Measurements from ENCODE around the gene S100A1.
A peak's percentile ranks its signal among the peaks of the same experiment; 100 is the strongest.
"Not testable (repeated sequence)": the region's sequence is repeated elsewhere in the genome, so short reads cannot be mapped to it uniquely, and the experiment has no call there.

The S100A1 gene

DNA sequence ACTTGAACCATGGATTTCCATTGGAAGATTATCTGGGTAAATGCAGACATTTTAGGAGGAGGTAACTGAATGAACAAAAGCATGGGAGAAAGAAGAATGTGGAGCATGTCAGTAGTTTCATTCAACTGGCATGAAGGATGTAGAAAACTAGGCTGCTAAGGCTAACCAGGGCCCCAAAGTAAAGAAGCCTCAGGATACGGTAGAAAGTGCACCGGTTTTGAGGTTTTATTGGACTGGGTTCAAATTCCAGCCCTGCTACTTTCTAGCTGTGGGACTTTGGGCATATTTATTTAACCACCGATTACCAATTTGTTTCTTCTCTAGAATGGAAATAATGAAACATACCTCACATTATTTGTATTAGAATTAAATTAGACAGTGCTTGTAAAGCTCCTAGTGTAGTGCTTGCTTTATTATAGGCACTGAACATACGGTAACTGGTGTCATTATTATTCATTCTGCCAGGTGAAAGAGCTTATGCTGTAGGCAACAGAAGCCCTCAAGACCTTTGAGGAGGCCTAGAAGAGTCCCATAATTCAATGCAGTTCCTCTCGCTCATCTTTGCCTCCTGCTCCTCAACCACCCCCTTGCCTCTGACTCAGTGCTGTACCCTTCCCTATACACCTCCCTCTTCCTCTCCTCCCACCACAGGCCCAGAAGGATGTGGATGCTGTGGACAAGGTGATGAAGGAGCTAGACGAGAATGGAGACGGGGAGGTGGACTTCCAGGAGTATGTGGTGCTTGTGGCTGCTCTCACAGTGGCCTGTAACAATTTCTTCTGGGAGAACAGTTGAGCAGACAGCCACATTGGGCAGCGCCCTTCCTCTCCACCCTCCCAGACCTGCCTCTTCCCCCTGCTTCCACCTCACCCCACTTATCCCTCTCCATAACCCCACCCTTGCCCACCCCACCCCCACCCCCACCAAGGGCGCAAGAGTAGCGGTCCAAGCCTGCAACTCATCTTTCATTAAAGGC is 3.1 kb downstream of the S100A1 start:
- no peak for DNase-seq (ENCODE audit: low spot score)

DNA sequence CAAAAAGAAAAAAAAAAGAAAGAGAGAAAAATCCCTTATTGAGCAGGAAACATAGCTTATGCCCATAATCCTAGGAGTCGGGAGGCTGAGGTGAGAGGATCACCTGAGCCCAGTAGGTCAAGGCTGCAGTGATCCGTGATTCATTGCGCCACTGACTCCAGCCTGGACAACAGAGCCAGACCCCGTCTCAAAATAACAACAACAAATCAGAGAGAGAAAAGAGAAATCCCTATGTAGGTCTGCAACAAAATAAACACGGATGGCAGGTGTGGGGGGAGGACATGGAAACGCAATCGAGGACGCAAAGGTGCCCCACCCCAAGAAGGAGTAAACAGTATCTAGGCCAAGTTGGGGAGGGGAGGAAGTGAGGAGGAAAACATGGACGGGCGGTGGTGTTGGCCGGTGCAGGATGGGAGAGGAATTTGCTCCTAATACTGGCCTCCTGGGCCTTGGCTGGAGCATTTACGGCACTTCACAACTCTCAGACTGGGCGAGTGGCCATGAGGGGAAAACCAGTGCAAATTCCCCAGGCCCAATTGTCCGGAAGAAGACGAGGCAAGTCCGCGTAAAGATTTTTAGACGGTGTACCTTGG is 5.0 kb downstream of the S100A1 start:
- peak; percentile 39 for DNase-seq (ENCODE audit: low spot score)

DNA sequence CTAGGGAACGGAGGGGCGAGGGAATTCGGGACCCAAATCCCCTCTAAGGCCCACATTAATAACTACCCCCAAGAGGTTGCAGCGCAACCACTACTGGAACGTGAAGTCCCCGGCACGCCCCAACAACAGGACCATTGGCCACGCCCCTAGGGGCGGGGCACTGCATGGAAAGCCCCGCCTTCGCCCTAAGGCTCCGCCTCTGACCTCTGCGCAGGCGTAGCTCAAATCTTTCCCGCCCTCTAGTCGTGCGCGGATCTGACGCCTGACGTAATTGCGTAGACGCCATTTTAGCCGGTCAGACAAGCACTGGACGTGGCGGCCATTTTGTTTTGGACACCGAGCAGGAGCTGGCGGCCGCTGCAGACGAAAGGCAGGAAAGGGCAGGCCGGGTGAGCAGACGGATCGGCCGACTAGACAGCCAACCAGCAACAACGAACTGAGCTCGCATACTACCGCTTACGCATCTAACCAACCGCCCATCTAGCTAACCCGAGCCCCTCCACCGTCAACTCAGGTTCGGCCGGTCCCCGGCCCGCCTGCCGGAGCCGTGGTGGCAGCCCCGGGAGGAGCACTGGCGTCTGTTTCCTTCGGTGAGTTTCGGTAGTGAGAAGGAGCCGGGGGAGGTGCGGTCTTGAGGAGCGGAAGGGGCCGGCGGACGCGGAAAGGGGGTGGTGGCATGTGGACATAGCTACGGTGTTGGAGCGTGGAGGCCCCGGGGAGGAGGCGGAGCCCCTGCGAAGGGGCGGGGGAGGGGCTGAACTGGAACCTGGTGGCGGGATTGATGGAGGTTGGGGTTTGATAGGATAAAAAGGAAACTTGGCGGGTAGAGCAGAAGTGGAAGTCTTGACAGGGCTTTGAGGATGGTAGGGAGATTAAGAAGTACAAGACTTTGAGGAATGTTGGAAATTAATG is 5.8 kb downstream of the S100A1 start, which contains the start of gene CHTOP:
CHTOP (plus strand) TSS at position 313 of the 912 bp plus-strand sequence. CDS start 2,523 bp downstream, outside the sequence.
- DNase-seq (ENCODE audit: low spot score), result peak; percentile 89

DNA sequence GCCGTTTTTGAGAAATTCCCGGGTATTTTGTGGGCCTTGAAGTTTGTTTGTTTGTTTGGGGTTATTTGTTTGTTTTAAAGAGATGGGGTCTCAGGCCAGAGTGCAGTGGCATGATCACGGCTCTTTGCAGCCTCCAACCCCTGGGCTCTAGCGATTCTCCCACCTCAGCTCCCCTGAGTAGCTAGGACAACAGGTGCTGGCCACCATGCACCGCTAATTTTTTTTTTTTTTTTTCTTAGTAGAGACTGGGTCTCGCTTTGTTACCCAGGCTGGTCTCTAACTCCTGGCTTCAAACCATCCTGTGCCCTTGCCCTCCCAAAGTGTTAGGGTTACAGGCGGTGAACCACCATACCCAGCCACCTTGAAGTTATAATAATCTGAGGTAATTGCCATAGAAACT is 7.6 kb downstream of the S100A1 start:
- DNase-seq (ENCODE audit: low spot score), result no peak

DNA sequence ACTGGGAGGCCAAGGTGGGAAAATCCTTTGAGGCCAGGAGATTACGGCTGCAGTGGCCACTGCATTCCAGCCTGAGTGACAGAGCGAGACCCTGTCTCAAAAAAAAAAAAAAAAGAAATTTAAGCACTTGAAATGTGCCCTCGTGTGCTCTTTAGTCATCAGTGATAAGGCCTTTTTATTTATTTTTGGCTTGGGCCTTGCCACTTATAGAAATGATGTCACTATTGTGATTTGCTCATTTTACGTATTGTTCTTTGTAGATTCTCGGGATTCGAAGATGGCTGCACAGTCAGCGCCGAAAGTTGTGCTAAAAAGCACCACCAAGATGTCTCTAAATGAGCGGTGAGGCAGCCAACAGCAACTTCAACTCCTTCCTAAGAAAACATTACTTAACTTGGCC is 8.1 kb downstream of the S100A1 start:
- no peak for DNase-seq (ENCODE audit: low spot score)

DNA sequence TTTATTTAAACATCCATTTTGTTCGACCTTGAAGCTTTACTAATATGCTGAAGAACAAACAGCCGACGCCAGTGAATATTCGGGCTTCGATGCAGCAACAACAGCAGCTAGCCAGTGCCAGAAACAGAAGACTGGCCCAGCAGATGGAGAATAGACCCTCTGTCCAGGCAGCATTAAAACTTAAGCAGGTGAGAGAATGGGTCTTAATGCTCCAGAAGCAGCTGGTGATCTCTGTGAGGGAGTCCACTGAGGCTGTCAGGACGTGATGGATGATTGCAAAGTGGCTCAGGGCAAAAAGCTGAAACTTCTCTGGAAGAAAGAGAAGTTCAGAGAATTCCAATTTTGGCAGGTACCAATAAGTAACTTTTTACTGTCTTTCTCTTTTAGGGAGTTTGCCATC is 10.0 kb downstream of the S100A1 start:
- no peak for DNase-seq (ENCODE audit: low spot score)

DNA sequence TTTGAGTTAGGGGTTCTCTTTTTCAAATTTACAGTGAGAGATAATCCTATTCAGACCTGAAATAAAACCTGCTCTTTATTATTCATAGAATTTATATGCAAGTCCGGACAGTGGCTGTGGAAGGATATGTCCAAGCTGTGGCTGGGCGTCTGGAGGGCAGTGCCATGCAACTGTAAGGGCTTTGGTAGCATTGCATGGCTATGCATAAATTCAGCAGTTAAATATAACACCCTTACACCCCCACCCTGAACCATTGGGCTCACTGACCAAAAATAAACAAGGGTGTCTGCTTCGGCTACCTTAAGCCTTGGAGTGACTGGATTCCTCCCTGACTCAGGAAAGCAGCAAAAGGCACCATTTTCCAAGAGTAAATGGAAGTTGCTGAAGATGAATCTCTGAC is 11.0 kb downstream of the S100A1 start:
- DNase-seq (ENCODE audit: low spot score), result no peak

DNA sequence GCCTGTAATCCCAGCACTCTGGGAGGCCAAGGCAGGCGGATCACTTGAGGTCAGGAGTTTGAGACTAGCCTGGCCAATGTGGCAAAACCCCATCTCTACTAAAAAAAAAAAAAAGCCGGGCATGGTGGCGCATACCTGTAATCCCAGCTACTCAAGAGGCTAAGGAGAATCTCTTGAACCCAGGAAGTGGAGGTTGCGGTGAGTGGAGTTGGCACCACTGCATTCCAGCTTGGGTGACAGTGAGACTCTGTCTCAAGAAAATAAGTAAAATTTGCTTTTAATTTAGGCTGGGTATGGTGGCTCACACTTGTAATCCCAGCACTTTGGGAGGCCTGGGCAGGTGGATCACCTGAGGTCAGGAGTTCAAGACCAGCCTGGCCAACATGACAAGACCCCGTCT is 12.0 kb downstream of the S100A1 start:
- DNase-seq (ENCODE audit: low spot score), result not testable (repeated sequence)

DNA sequence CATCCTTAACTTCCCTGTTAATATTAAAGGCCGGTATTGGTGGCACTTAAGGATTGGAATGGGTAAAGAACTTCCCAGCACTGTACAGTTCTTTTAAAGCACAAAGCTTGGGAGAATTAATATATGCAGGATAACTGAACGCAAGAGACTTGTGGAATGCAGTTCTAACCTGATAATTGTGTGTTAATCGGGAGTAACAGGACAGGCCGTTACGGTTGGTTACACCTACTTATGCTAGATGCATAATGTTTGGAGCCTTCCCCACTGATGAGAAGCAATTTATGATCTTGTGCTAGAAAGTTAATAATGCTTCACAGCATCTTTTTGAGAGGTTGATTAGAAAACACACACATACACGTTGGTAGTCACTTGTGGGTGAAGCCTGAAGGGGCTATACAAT is 12.6 kb downstream of the S100A1 start:
- DNase-seq (ENCODE audit: low spot score), result no peak

DNA sequence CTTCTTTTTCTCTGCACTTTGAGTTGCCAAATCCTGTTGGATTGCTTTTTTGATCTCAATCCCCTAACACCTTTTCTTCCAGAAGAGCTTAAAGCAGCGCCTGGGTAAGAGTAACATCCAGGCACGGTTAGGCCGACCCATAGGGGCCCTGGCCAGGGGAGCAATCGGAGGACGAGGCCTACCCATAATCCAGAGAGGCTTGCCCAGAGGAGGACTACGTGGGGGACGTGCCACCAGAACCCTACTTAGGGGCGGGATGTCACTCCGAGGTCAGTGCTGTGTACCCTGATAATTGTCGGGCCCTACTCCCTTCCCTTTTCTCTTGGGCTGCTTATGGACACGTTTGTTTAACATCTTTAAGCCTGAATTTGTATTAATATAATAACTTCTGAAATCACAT is 13.9 kb downstream of the S100A1 start:
- no peak for DNase-seq (ENCODE audit: low spot score)

DNA sequence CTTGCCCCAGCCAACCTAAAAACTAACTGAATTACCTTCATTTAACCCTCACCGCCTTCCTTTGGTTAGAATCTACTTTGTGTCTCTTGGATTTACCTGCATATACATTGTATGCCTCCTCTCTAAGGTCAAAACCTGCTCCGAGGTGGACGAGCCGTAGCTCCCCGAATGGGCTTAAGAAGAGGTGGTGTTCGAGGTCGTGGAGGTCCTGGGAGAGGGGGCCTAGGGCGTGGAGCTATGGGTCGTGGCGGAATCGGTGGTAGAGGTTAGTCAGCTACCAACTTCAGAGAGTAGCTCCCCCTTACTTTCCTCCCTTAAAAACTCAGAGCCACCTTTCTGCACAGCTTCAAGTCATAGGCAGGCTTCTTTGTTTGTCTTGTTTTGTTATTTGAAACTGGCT is 14.9 kb downstream of the S100A1 start:
- no peak for DNase-seq (ENCODE audit: low spot score)

DNA sequence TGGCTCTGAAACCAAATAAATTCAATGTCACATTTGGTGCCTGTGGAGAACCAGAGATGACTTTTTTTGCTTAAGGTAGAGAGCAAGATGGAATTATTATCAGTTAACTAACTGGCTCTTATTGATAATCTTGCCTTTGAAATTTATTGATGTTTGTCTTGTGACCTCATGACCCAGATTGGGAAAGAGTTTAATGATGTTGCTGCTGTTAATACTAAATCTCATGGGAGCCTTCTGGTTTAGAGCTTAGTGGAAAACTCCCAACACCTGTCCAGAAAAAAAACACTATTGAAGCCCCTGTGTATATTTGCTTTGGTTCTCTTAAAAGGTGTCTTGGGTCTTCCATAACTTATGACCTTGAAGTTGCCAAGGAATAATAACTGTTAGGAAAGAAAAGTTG is 15.6 kb downstream of the S100A1 start:
- DNase-seq (ENCODE audit: low spot score), result peak; percentile 36

DNA sequence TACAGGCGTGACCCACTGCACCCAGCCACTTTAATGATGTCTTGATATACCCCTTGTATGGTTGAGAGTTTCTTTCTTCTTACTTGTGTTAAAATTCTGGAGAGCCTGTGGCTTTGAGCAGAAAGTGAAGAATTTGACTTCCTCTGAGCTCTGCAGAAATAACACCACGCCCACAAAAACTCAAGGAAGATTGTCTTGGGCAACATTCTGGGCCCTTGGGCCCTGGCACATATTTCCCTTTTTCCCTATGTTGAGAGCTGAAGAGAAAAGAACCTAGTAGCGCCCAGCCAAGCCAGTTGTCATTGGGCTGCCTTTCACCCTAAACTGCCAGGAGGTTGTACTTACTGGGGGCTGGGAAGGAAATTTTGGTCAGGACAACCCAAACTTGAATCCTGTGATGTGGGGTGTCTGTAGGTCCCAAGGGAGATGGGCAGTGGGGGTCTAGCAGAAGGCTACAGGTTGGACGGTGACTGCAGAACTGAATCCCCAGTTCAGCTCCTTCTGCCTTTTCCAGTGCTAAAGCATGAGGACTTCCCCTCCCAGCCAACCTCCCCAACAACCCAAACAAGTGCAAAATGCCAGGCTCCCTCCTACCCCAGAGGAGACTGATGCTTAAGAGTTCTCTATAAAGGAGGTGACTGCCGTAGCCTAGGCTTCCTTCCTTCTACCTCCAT is 18.6 kb downstream of the S100A1 start:
- no peak for DNase-seq (ENCODE audit: low spot score)

DNA sequence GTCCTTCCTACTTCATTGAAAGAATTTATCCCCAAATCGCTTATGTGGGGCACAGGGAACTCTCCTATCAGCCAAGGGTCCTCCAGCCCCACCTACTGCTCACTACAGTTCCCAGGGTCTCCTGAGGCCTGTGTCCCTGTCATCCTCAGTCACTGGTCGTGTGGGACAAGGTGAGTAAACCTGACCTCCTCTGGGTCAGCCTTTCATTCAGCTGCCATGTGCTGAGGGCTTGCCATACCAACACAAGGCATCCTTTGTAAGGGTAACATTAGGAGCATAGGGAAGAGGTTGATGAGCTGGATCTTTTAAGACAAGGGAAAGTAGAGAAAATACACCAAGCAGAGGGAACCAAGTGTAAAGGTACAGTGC is 19.1 kb downstream of the S100A1 start:
- DNase-seq (ENCODE audit: low spot score), result no peak

DNA sequence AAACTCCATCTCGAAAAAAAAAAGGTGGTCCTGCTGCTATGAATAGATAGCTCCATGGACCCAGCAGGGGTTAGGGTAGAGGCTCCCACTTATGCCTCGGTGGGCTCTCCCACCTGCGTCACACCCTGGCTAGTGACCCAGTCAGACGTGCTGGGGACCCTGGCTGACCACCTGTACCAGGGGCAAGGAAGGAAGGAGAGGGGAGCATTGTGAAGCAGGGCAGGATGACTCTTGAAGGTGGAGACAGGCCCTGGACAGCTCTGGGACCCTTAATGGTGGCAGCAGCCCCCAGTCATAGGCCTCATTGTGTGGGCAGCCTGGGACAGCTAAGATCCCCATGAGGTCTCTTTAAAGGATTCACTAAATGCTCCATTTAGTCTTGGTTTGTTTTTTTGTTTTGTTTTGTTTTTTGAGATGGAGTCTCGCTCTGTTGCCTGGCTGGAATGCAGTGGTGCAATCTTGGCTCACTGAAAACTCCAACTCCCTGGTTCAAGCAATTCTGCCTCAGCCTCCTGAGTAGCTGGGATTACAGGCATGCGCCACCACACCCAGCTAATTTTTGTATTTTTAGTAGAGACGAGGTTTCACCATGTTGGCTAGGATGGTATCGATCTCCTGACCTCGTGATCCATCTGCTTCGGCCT is 19.9 kb downstream of the S100A1 start:
- DNase-seq (ENCODE audit: low spot score), result no peak

DNA sequence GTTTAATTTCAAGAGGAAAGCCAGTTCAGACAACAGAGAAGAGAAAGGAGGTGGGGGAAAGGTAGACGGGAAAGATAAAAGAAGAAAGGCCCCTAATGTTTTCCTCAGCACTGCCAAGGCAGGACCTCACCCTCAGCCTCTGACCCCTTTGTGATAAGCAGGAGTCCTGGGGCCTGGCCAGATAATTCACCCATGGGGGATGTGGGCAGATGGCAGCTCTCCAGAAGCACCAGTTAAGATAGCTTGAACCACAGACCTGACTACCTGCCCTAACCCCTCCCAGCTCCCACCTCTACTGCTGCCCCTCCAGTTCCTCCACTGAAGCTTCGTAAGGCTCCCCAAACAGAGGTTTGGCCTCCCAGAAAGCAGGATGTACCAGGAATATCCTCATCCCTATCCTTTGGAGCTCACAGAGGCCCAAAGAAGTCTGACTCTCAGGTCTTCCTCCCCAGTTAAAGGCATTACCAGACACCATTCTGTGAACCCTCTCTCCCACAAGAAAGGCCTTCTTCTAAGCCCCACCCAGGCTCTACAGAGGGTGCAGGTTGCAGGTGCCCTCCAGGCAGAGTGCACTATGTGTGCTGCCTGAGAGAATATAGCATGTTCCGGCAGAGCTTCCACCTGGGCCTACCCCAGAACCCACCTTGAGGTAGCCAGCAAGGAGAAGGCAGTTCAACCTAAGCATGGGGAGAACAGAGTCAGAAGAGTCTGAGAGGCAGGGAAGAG is 21.1 kb downstream of the S100A1 start:
- DNase-seq (ENCODE audit: low spot score), result no peak

DNA sequence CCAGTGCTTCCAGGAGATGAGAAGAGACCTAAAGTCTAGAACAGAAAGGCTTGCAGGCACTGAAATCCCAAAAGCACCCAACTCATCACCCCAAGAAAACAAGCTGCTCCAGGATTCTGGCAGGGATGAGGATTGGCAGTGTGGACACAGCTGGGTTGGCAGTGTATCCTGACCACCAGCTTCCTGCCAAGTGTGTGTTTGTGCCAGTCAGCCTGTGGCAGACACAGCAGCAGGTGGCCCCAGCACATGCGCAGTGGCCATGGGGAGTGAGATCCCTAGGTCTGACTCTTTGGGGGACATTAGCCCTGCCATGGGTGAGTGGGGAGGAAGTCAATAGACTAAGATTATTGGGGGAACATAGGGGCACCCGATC is 21.6 kb downstream of the S100A1 start:
- no peak for DNase-seq (ENCODE audit: low spot score)

DNA sequence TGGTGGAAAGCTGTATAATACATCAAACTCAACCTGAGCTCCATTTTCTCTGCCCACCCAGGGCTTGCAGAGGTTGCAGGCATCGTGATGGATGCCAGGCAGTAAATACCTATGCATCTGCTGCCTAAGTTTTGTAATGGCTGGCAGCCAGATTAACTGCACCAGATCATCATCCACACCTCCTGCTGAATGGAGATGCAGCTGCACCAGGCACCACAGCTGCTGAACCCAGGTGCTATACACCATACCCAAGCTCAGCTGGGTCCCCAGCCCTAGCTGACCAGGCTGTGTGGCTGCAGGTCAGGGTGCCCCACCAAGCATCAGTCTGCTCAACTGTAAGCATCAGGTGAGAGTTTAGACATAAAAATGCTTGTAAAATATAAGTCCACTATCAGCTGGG is 23.5 kb downstream of the S100A1 start:
- no peak for DNase-seq (ENCODE audit: low spot score)

DNA sequence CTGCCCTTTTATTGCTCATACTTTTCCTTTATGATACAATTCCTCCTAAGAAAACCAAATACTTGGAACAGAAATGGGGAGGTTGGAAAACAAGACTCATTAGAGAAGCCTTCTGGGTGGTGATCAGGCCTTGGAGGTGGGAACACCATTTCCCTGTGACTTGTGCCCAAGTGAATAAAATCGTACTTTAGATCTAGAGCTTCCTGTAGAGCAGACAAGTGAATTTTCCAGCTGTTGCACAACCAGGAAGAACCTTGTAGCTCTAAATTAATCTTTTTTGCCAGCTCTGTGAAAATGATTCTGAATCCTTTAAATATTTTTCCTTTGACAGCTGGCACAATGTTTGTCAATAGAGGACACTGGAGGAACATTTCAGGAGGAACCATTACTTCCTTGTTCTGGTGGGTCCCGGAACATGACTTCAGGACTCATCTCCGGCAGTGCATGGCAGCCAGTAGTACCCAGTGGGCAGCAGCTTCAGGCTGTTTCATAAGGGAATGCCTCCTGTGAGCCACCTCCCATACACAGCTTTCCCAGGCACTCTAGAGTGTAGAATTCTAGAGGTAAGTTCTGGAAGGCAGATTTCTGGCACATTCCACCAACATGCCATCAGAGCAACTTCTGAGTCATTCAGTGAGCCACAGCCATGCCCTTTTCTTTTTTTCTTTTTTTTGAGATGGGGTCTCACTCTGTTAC is 24.7 kb downstream of the S100A1 start:
- no peak for DNase-seq (ENCODE audit: low spot score)

DNA sequence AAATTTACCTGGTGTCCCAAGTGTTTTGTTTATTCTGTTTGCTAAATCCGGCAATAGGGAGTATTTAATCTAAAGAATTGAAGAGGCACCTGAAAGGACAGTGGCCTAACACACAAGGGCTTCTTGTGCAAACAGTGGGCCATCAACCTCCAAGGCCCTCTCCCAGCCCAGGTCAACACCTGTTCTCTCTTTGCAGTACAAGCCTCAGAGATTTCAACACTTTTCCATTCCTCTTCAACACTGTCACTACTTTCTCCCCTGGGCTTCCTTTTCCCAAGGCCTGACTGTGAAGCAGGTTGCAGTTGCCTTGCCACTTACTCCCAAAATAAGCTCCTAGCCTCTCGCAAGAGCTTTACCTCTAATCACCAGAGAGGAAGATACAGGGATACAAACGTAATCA is 27.1 kb downstream of the S100A1 start:
- peak; percentile 45 for DNase-seq (ENCODE audit: low spot score)

Data from HuH-7 (cell line).